Lower leg skin (tissue), 3 donors: Measurements from ENCODE around the gene DSTN.

ENCODE experiments used
- CTCF ChIP-seq, 3 donors: fragments of 450-650 bp; IDR thresholded peaks; one replicate each; pipeline ENCODE4 v1.5.1; 2016; ENCODE audit warnings: antibody characterized with exemption in 3 of 3, mild to moderate bottlenecking in 3 of 3, moderate library complexity in 2 of 3
- POLR2A ChIP-seq, 2 donors: fragments of 450-650 bp; IDR thresholded peaks; one replicate each; pipeline ENCODE4 v1.6.1; 2016 to 2017; ENCODE audit warnings: antibody characterized with exemption in 2 of 2, mild to moderate bottlenecking in 1 of 2, moderate library complexity in 1 of 2

GRCh38 chr20:17531665-17532025 is 38.2 kb upstream of the DSTN start:
- TF ChIP-seq CTCF (IDR thresholded peaks at IDR 0.05) (no peak), POLR2A (IDR thresholded peaks at IDR 0.05) (no peak)
